ENCODE measurements around the gene DNAJA2. TPM values are rescaled to one million over a fixed set of nuclear protein-coding genes. Genes with fewer than 3 reads are reported as not detected.
A peak's percentile ranks its signal among the peaks of the same experiment; 100 is the strongest.
"Not testable (repeated sequence)": the region's sequence is repeated elsewhere in the genome, so short reads cannot be mapped to it uniquely, and the experiment has no call there.

The DNAJA2 gene
- total RNA-seq, result 86.3 TPM
- long read RNA-seq, transcript DNAJA2-201 (9 exons, 3,122 nt), result major isoform, 107 of 110 reads
- long read RNA-seq, partial matches to known transcripts, result 2 of 110 reads
- long read RNA-seq, other reads (novel, unspliced or antisense), result 1 of 110 reads

- ATAC-seq (peak; percentile 98), DNase-seq (ENCODE audit: missing footprints) (peak; percentile 97)
- intact Hi-C loops (cut with DNase I), result no loop called here
Observed at GRCh38 chr16:46973207-46973995, at the start of gene DNAJA2. TSS of gene DNAJA2 (minus strand) at chr16:46973674. CDS start at chr16:46973572, 102 bp downstream.

GRCh38 chr16:47019568-47019967, 46.1 kb upstream of the DNAJA2 start:
- ATAC-seq, result no peak
- DNase-seq (ENCODE audit: missing footprints), result no peak
- intact Hi-C loops (cut with DNase I), result loop anchor here (10.0 kb wide), 1 partner anchor 165 kb away; no protein-coding TSS in a partner anchor

GRCh38 chr16:47018223-47018891, 44.9 kb upstream of the DNAJA2 start:
- intact Hi-C loops (cut with DNase I), result loop anchor here (10.0 kb wide), 1 partner anchor 164 kb away; no protein-coding TSS in a partner anchor
- ATAC-seq (peak; percentile 69), DNase-seq (ENCODE audit: missing footprints) (no peak)

- DNase-seq (ENCODE audit: missing footprints) (no peak), ATAC-seq (no peak)
- intact Hi-C loops (cut with DNase I), result loop anchor here (10.0 kb wide), 1 partner anchor 163 kb away; no protein-coding TSS in a partner anchor
Observed at GRCh38 chr16:47017636-47018035, 44.2 kb upstream of the DNAJA2 start.

GRCh38 chr16:47016700-47017133, 43.2 kb upstream of the DNAJA2 start:
- intact Hi-C loops (cut with DNase I), result loop anchor here (10.0 kb wide), 1 partner anchor 162 kb away; no protein-coding TSS in a partner anchor
- ATAC-seq (no peak), DNase-seq (ENCODE audit: missing footprints) (no peak)

- ATAC-seq, result no peak
- intact Hi-C loops (cut with DNase I), result loop anchor here (10.0 kb wide), 1 partner anchor 159 kb away; no protein-coding TSS in a partner anchor
Observed at GRCh38 chr16:47013910-47014309, 40.4 kb upstream of the DNAJA2 start.

GRCh38 chr16:47013172-47013571, 39.7 kb upstream of the DNAJA2 start:
- DNase-seq (ENCODE audit: missing footprints) (no peak), ATAC-seq (no peak)
- intact Hi-C loops (cut with DNase I), result loop anchor here (10.0 kb wide), 1 partner anchor 158 kb away; no protein-coding TSS in a partner anchor

More at GRCh38 chr16:47013910-47014309, 40.4 kb upstream of the DNAJA2 start:
- DNase-seq (ENCODE audit: missing footprints), result no peak

GRCh38 chr16:47010812-47011211, 37.3 kb upstream of the DNAJA2 start:
- intact Hi-C loops (cut with DNase I), result loop anchor here (10.0 kb wide), 1 partner anchor 156 kb away; no protein-coding TSS in a partner anchor
- ATAC-seq, result not testable (repeated sequence)

GRCh38 chr16:47008612-47009011, 35.1 kb upstream of the DNAJA2 start:
- ATAC-seq, result no peak

More at GRCh38 chr16:47010812-47011211, 37.3 kb upstream of the DNAJA2 start:
- DNase-seq (ENCODE audit: missing footprints), result not testable (repeated sequence)

GRCh38 chr16:47008174-47008573, 34.7 kb upstream of the DNAJA2 start:
- no peak for ATAC-seq
- DNase-seq (ENCODE audit: missing footprints), result no peak
- intact Hi-C loops (cut with DNase I), result no loop called here

More at GRCh38 chr16:47008612-47009011, 35.1 kb upstream of the DNAJA2 start:
- intact Hi-C loops (cut with DNase I), result no loop called here
- no peak for DNase-seq (ENCODE audit: missing footprints)

GRCh38 chr16:47004652-47005051, 31.2 kb upstream of the DNAJA2 start:
- intact Hi-C loops (cut with DNase I), result no loop called here
- DNase-seq (ENCODE audit: missing footprints) (no peak), ATAC-seq (no peak)

- ATAC-seq; DNase-seq (ENCODE audit: missing footprints); intact Hi-C loops (cut with DNase I): not testable (repeated sequence)
Observed at GRCh38 chr16:47000066-47000465, 26.6 kb upstream of the DNAJA2 start.

- no peak for DNase-seq (ENCODE audit: missing footprints)
- intact Hi-C loops (cut with DNase I), result no loop called here
- ATAC-seq, result no peak
Observed at GRCh38 chr16:46997844-46998243, 24.4 kb upstream of the DNAJA2 start.

- DNase-seq (ENCODE audit: missing footprints) (no peak), ATAC-seq (no peak)
- intact Hi-C loops (cut with DNase I), result no loop called here
Observed at GRCh38 chr16:46996952-46997458, 23.5 kb upstream of the DNAJA2 start.

- intact Hi-C loops (cut with DNase I), result no loop called here
- ATAC-seq, result no peak
- DNase-seq (ENCODE audit: missing footprints), result no peak
Observed at GRCh38 chr16:46996391-46996790, 22.9 kb upstream of the DNAJA2 start.

- ATAC-seq, result no peak
- intact Hi-C loops (cut with DNase I), result no loop called here
- no peak for DNase-seq (ENCODE audit: missing footprints)
Observed at GRCh38 chr16:46991729-46992704, 18.5 kb upstream of the DNAJA2 start.

GRCh38 chr16:46986896-46987295, 13.4 kb upstream of the DNAJA2 start:
- DNase-seq (ENCODE audit: missing footprints) (no peak), ATAC-seq (no peak)
- intact Hi-C loops (cut with DNase I), result no loop called here

- intact Hi-C loops (cut with DNase I), result no loop called here
- ATAC-seq (no peak), DNase-seq (ENCODE audit: missing footprints) (no peak)
Observed at GRCh38 chr16:46986438-46986837, 13.0 kb upstream of the DNAJA2 start.
